GM23338 (cell line): ENCODE measurements around the gene SLC2A2. TPM values are rescaled to one million over a fixed set of nuclear protein-coding genes. Genes with fewer than 3 reads are reported as not detected.

Source experiments
- ATAC-seq: fragments of 200-7000 bp; cut with Tn5 transposase; 3 replicates; pipeline ENCODE4 v1.9.1; 2020
- DNase-seq: peaks from one replicate; pipeline ENCODE4 v3.0.0-alpha.2; 2015; ENCODE audit warnings: low spot score
- H2AFZ ChIP-seq: fragments of 200-600 bp; sonication (generic); 2 replicates; pipeline ENCODE4 v1.8.0; 2016; ENCODE audit warnings: antibody characterized with exemption, mild to moderate bottlenecking, moderate library complexity
- H3F3A ChIP-seq: fragments of 200-600 bp; sonication (generic); replicated peaks from 2 replicates; pipeline ENCODE4 v1.8.0; 2017; ENCODE audit warnings: antibody characterized with exemption, mixed run types, low read depth
- H3K27ac ChIP-seq: fragments of 200-600 bp; sonication (generic); 2 replicates; pipeline ENCODE4 v1.6.1; 2016; ENCODE audit warnings: low read depth
- H3K27me3 ChIP-seq: fragments of 200-600 bp; sonication (generic); 2 replicates; pipeline ENCODE4 v1.8.0; 2016; ENCODE audit warnings: mild to moderate bottlenecking, mixed run types, moderate library complexity; ENCODE audit not compliant: insufficient read depth
- H3K36me3 ChIP-seq: fragments of 200-600 bp; sonication (generic); 2 replicates; pipeline ENCODE4 v1.8.0; 2016; ENCODE audit warnings: mild to moderate bottlenecking; ENCODE audit not compliant: insufficient read depth
- H3K4me1 ChIP-seq: fragments of 200-600 bp; sonication (generic); 2 replicates; pipeline ENCODE4 v1.8.0; 2016; ENCODE audit warnings: mild to moderate bottlenecking, moderate library complexity; ENCODE audit not compliant: insufficient read depth
- H3K4me2 ChIP-seq: fragments of 200-600 bp; sonication (generic); 2 replicates; pipeline ENCODE4 v1.7.1; 2017; ENCODE audit warnings: mixed run types
- H3K4me3 ChIP-seq: fragments of 200-600 bp; sonication (generic); 2 replicates; pipeline ENCODE4 v1.6.1; 2016; ENCODE audit warnings: mixed run types
- H3K79me2 ChIP-seq: fragments of 200-600 bp; sonication (generic); replicated peaks from 2 replicates; pipeline ENCODE4 v1.8.0; 2017; ENCODE audit warnings: mild to moderate bottlenecking; ENCODE audit not compliant: insufficient read depth
- H3K9me2 ChIP-seq: fragments of 200-600 bp; sonication (generic); 2 replicates; pipeline ENCODE4 v1.8.0; 2017; ENCODE audit not compliant: insufficient read depth
- H4K20me1 ChIP-seq: fragments of 200-600 bp; sonication (generic); replicated peaks from 2 replicates; pipeline ENCODE4 v1.8.0; 2017; ENCODE audit warnings: mild to moderate bottlenecking; ENCODE audit not compliant: insufficient read depth
- H3K27ac Mint-ChIP-seq: 2 replicates; pipeline ENCODE4 v1.8.0; 2020; ENCODE audit warnings: inconsistent platforms, mild to moderate bottlenecking, moderate library complexity, mixed read lengths
- H3K27me3 Mint-ChIP-seq: 3 replicates; pipeline ENCODE4 v1.8.0; 2022; ENCODE audit warnings: low read depth, mild to moderate bottlenecking, moderate library complexity, mixed read lengths, inconsistent platforms; ENCODE audit not compliant: insufficient read depth, poor library complexity
- H3K36me3 Mint-ChIP-seq: 3 replicates; pipeline ENCODE4 v1.8.0; 2021; ENCODE audit warnings: low read depth, mild to moderate bottlenecking, inconsistent platforms, moderate library complexity, mixed read lengths
- H3K4me1 Mint-ChIP-seq: 3 replicates; pipeline ENCODE4 v1.8.0; 2020; ENCODE audit warnings: mild to moderate bottlenecking, inconsistent platforms, mixed read lengths
- H3K4me3 Mint-ChIP-seq: 3 replicates; pipeline ENCODE4 v1.8.0; 2021; ENCODE audit warnings: moderate library complexity, mild to moderate bottlenecking, inconsistent platforms, mixed read lengths
- H3K9me3 Mint-ChIP-seq: 3 replicates; pipeline ENCODE4 v1.8.0; 2020; ENCODE audit warnings: moderate library complexity, mild to moderate bottlenecking, inconsistent platforms, mixed read lengths
- CTCF ChIP-seq, 2 experiments: fragments of 200-600 bp in 1 of 2; sonication (generic) in 1 of 2; conservative IDR thresholded peaks; 2 replicates each; pipeline versions ENCODE4 v1.5.1 to v1.6.1; 2016 to 2017; ENCODE audit warnings: antibody characterized with exemption in 2 of 2, low read depth in 2 of 2, mild to moderate bottlenecking in 2 of 2, moderate library complexity in 1 of 2
- ETS1 ChIP-seq: IDR thresholded peaks from 2 replicates; pipeline ENCODE4 v1.6.1; 2016; ENCODE audit warnings: antibody characterized with exemption
- EZH2 ChIP-seq: fragments of 200-600 bp; sonication (generic); IDR thresholded peaks from one replicate; pipeline ENCODE4 v1.8.0; 2017; ENCODE audit warnings: antibody characterized with exemption, mild to moderate bottlenecking, low read depth; ENCODE audit not compliant: unreplicated experiment
- EZH2phosphoT487 ChIP-seq: fragments of 200-600 bp; sonication (generic); IDR thresholded peaks from one replicate; pipeline ENCODE4 v1.8.1; 2018; ENCODE audit warnings: antibody characterized with exemption; ENCODE audit not compliant: unreplicated experiment
- JUNB ChIP-seq: IDR thresholded peaks from one replicate; pipeline ENCODE4 v1.6.1; 2016; ENCODE audit warnings: antibody characterized with exemption; ENCODE audit not compliant: unreplicated experiment
- NANOG ChIP-seq: IDR thresholded peaks from 2 replicates; pipeline ENCODE4 v1.6.1; 2016; ENCODE audit warnings: antibody characterized with exemption, borderline replicate concordance
- POLR2AphosphoS5 ChIP-seq: IDR thresholded peaks from 2 replicates; pipeline ENCODE4 v1.6.1; 2016; ENCODE audit warnings: antibody characterized with exemption, low read depth
- REST ChIP-seq: IDR thresholded peaks from one replicate; pipeline ENCODE4 v1.6.1; 2018; ENCODE audit warnings: antibody characterized with exemption; ENCODE audit not compliant: unreplicated experiment
- ZNF114 ChIP-seq: fragments of 250-450 bp; sonication (Bioruptor Pico); IDR thresholded peaks from 2 replicates; pipeline ENCODE4 v1.5.0; 2020; ENCODE audit warnings: mild to moderate bottlenecking, moderate library complexity
- ZNF462 ChIP-seq: fragments of 250-450 bp; sonication (Bioruptor Pico); IDR thresholded peaks from 2 replicates; pipeline ENCODE4 v1.5.0; 2020; ENCODE audit warnings: mild to moderate bottlenecking, moderate library complexity
- polyA plus RNA-seq: library from polyadenylated mRNA; unstranded; fragments of >200 nt; fragmentation: Nextera tagmentation; extraction: Ambion mirVana; gene quantifications from 2 replicates; pipeline ENCODE4 v1.2.1, GENCODE V29; 2016
- total RNA-seq: library from RNA; depleted of rRNA; stranded (reverse); fragments of >200 nt; shearing (Covaris generic); gene quantifications from 2 replicates; pipeline ENCODE4 v1.2.3, GENCODE V29; 2014

SLC2A2 gene
- total and polyA plus RNA-seq, 2 experiments from 2014 or later: not detected

GRCh38 chr3:171000281-171000680 is 26.2 kb downstream of the SLC2A2 start (continued):
- TF ChIP-seq NANOG (no peak), EZH2phosphoT487 (no peak), EZH2 (no peak), REST (no peak)

GRCh38 chr3:170999737-171000242 is 26.7 kb downstream of the SLC2A2 start:
- no peak overlapping the region for H3K27ac ChIP-seq
- no peak for ATAC-seq
- no peaks in the 10 kb centered on the region for H3K36me3 ChIP-seq
- no peak for TF ChIP-seq CTCF (conservative IDR thresholded peaks at IDR 0.05; ENCODE audit: low read depth in 2 of 2)
- TF ChIP-seq EZH2phosphoT487: no peak
- no peak for TF ChIP-seq ETS1
- TF ChIP-seq EZH2: no peak
- no peak for TF ChIP-seq POLR2AphosphoS5
- TF ChIP-seq NANOG: no peak
- TF ChIP-seq JUNB: no peak
- no peak for TF ChIP-seq ZNF114 (CRISPR knock-in tag)
- no peak for TF ChIP-seq ZNF462 (CRISPR knock-in tag)

More at GRCh38 chr3:170999737-171000242, 26.7 kb downstream of the SLC2A2 start:
- Histone ChIP-seq H2AFZ (no peak overlapping the region), H4K20me1 (no peaks in the 10 kb centered on the region), H3K4me1 (no peaks in the 10 kb centered on the region), H3F3A (no peaks in the 10 kb centered on the region), H3K79me2 (no peaks in the 10 kb centered on the region), H3K4me2 (no peak overlapping the region), H3K27me3 (no peaks in the 10 kb centered on the region), H3K9me2 (no peaks in the 10 kb centered on the region), H3K4me3 (no peak overlapping the region)
- DNase-seq: no peak
- Mint-ChIP-seq H3K4me3 (no peak overlapping the region), H3K27ac (no peak overlapping the region), H3K4me1 (no peaks in the 10 kb centered on the region), H3K36me3 (no peaks in the 10 kb centered on the region), H3K9me3 (no peaks in the 10 kb centered on the region), H3K27me3 (no peaks in the 10 kb centered on the region)
